ENCODE measurements around the gene ASGR1. TPM values are rescaled to one million over a fixed set of nuclear protein-coding genes. Genes with fewer than 3 reads are reported as not detected.

Gene ASGR1
- total RNA-seq, 1 donor from 2014 or later = 2.5 TPM

DNA sequence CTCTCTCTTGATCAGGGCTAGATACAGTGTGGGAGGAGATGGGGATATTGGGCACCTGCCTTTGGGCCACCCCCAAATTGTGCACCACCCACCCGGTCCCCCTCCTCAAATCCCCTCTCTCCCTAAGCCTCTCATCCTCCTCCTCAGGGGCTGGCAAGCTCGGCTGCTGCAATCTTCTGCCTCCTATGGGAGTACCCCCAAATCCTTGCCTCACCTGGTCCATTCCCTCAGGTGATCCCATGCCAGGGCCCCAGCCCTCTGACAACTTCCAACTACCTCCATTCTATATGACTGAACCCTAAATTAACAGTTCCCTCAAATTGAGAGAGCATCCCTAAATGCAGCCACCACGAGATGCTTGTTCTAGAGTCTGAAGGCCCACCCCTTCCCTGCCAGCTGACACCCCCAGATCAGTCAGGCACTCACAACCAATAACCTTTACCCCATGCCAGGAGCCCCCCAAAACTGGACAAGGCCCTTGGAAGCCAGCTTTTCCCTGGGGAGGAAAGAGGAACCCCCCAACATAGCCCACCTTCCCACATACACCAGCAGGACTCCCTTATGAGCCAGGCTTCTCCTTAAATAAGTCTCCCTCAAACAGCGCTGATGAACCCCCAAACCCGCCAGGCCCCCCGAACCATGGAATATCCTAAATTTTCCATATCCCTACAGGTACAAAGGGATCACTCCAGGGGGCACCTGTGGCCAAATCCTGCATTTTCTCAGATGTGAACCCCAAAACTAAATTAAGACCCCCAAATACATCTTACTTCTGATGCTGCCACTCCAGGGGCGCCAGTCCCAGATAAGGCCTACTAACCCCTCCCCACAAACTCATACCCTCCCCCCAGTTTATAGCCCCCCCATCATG lies 37.3 kb upstream of the ASGR1 start:
- intact Hi-C loops (cut with micrococcal nuclease) = no loop called here

DNA sequence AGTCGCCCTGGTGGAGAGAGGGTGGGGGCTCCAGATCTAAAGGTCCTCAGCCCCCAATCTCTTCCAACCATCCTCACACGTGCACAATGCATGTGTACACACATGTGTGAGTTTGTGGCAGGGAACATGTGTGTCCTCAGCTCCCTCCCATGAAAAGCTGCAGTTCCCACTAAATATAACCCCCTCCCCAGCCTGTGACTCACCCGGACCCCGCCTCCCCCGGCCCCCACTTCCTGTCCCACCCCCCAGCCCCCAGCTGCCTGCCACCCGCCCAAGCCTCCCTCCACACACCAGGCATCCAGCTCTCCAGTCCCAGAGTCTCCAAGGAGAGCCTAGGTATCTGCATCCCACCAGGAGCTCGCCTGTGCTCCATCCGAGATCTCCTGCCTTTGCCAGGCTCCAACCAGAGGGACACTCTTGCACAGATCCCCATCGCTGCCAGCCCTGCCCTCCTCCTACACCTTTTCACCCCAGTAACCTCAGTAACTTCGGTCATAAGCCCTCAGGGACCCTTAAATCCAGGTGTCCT lies 36.5 kb upstream of the ASGR1 start:
- intact Hi-C loops (cut with micrococcal nuclease) = no loop called here

DNA sequence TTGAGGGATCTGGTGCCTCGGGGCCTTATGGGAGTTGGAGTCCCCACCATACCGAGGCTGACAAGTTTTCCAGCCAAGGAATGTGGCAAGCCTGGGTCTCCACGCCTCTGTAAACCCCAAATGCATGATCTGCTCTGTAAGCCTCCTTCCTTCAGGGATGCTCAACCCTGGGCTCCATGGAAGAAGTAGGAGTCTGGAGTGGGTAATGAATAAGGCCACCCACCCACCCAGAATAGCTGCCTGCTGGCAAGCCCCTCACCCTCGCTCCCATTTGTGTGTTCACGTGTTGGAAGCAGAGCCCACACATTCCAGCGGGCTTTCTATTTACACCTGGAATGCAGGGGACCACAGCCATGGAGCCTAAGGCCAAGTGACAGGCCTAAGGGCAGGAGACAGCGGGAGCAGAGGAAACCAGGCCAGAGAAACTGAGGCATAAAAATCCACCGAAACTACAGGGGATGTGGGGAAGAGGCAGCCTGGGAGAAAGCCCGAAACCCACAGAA lies 36.0 kb upstream of the ASGR1 start:
- intact Hi-C loops (cut with micrococcal nuclease) = no loop called here

DNA sequence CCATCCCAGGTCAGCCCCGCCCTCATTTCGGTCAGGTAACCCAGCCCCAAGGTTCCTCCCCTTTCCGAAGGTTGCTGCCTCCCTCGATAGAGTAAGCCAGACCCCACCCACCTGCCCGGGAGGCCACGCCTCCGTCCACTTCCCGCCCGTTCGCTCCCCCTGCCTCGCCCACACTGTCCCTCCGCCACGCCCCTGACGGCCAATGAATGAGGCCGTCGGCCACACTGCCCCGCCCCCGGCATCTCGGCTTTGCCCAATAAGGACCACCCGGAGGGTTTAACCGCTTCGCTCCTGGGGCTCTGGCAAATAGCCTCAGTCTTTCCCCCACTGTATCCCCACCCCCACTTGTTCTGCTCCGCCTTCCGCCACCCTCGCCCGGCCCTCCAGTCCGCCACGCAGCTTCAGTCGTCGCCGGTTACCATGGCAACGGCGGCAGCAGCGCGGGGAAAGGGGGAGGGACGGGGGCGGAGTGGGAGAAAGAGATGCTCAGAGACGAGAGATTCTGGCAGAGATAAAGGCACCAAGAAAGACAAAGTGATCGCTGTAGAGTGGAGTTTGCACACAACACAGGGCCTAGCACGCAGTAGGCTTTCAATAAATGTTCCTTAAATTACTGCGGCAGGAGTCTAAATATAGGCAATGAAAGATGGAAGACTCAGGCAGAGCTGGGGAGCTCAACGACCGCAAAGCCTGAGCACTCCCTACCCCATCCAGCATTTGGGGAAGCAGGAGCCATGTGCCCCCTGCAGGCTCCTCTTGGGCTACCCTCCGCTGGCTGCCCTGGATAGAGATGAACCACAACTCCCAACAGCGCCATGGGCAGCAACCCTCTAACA lies 35.3 kb upstream of the ASGR1 start:
- intact Hi-C loops (cut with micrococcal nuclease) = loop anchor here (1.0 kb wide), 10 partner anchors 9 to 221 kb away; partner anchors contain the start of genes DVL2, EIF5A, ELP5 and NEURL4

DNA sequence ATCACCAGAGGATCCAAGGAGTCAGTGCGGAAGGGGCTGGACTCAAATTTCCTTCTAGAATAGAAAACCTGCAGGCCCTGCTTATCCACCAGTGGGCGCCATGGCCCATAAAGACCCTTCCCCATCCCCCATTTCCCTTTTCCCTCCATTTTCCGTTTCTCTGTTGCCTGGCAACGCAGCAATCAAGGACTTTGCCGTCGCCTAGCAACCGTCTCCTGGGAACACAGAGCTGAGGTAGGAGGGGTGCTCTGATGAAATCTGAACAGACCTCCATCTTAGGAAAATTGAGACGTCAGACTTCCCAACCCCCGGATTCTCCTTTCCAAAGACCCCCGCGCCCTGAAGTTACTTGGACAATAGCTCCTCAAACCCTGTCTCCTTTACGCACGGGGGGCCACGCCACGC lies 34.7 kb upstream of the ASGR1 start:
- intact Hi-C loops (cut with micrococcal nuclease) = loop anchor here (1.0 kb wide), 10 partner anchors 9 to 221 kb away; partner anchors contain the start of genes DVL2, EIF5A, ELP5 and NEURL4

DNA sequence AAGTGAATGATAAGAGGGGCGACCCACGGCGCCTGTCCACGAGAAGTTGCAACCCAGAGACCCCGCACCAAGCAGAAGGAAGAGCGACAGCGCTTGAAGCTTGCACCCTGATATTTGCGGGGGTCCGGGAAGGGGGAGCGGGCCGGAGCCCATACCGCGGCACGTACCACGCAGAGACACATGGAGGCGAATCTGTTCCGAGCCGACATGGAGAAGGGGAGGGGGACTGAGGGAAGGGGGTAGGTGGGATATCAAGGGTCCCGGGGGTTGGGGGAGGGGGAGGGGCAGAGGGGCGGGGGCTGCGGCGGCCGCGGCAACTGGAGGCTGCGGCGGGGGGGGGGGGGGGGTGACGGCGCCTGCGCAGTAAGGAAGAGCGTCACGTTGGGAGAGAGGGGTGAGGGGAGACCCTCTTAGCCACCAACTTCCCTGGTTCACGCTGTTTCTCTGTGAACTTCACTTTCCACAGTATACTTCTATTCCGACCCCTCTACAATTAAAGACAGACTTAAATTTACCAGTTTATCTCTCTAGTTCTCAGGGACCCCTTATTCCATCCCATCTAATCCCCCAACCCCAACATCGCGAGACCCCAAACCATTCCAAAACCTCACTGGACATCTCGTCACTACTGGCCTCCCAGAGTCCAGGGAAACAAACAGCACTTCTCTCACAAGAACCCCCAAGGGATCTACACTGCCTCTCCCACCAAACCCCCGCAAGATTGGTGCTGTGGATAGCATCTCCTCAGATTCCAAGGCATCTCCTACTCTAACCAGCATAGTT lies 32.5 kb upstream of the ASGR1 start:
- intact Hi-C loops (cut with micrococcal nuclease) = no loop called here

DNA sequence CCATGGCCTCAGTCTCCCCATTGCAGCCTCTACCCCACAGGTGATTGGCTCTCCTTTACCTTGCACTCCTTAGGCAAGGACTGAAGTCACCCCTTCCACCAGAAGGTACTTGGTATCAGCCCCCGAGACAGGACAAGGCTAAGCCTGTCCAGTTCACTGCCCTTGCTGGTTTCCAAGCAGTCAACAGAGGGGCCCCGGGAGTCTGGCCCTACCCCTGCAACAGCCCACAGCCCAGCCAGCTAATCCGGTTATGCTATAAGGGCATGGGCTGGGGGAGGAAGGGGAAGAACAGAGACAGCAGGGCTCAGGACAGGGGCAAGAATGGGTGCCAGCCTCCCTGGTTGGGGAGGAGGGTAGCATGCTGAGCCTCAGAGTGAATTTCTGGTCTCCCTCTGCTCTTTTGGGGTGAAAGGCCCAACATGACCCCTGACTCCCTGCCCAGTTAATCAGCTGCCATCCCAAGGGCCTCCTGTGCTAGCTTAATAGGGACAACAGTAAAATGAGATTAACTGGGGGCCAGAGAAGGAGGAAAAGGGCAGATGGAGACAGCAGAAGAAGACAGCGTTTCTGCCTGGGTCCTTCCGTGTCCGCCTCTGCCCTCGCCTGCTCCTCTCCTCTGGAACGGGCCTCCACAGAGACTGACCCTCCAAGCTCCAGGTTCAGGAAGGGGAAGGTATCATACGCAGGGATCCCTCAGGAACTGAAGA lies 29.7 kb upstream of the ASGR1 start:
- intact Hi-C loops (cut with micrococcal nuclease) = loop anchor here (5.0 kb wide), 1 partner anchor 633 kb away; no protein-coding TSS in a partner anchor

DNA sequence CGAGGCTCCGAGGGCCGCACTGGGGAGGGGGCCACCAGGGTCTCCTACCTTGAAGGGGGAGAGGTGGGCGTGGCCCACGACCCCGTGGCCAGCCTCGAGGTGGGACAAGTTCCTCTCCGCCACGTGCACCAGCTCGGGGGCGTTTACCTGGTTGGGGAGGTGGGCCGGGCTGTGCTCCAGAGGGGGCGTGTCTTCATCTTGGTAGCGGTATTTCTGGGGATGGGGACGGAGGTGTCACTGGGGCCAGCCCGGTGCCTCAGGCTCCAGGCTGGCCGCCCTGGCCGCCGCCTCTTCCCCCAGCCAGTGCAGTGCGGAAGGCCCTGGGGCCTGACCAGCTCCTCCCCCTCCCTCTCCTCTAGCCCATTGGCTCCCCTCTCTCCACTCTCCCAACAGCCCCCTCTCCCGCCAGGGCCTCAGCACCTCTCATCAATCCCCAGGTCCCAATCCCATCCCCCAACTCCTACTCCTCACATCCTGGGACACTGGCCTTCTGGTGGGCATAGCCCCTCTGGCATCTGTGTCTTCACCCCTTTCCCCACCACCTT lies 28.9 kb upstream of the ASGR1 start:
- intact Hi-C loops (cut with micrococcal nuclease) = loop anchor here (5.0 kb wide), 1 partner anchor 634 kb away; no protein-coding TSS in a partner anchor

DNA sequence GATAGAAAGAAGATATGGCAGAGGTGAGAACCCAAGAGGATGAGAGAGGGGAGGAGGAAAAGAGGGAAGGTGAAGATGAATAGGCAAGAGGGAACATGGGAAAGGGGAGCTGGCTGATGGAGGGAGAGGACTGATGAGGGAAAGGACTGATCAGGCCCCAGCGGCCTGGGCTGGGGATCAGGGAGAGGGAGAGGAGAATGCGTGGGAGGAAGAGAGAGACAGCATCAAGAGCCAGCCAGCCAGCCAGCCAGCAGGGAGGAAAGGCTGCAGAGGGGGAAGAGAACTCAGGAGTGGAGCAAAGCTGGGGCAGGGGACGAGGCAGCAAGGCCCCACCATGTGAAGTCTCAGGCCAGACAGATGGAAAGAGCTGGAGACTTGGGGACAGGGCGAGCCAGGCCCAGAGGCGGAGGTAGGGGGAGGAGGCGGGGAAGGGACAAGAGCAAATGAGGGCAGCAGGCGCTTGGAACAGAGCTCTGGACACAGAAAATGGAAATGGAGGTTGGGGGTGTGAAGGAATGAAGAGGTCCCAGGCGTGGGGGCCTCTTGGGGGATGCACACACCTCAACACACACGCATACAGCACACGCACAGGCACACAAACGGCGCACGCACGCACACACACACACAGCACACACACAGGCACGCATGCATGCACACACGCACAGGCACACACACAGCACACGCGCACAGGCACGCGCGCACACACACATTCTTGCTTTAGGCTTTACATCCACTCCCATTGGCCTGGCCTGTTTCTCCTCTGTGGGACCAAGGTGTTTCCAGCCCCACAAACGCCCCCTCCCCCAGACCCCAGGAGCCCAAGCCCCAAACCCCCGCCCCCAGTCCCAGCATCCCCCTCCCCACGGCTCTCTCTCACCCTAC lies 28.2 kb upstream of the ASGR1 start:
- intact Hi-C loops (cut with micrococcal nuclease) = loop anchor here (5.0 kb wide), 1 partner anchor 635 kb away; no protein-coding TSS in a partner anchor

DNA sequence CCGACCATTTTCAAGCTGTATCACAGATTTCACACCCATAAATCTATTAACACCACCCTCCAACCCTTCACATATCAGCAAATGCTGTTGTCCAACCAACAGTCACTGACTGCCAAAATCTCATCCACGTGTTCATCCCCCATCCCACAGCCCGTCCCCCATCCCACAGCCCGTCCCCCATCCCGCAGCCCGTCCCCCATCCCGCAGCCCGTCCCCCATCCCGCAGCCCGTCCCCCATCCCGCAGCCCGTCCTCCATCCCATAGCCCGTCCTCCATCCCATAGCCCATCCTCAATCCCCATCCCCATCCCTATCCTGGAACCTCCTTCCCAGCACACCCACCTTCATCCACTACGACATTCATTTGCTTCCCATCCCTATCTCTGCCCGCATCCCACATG lies 26.4 kb upstream of the ASGR1 start:
- intact Hi-C loops (cut with micrococcal nuclease) = loop anchor here (1.0 to 5.0 kb wide), 9 partner anchors 9 to 637 kb away; partner anchors contain the start of genes ACADVL, DLG4, ELP5 and PHF23

DNA sequence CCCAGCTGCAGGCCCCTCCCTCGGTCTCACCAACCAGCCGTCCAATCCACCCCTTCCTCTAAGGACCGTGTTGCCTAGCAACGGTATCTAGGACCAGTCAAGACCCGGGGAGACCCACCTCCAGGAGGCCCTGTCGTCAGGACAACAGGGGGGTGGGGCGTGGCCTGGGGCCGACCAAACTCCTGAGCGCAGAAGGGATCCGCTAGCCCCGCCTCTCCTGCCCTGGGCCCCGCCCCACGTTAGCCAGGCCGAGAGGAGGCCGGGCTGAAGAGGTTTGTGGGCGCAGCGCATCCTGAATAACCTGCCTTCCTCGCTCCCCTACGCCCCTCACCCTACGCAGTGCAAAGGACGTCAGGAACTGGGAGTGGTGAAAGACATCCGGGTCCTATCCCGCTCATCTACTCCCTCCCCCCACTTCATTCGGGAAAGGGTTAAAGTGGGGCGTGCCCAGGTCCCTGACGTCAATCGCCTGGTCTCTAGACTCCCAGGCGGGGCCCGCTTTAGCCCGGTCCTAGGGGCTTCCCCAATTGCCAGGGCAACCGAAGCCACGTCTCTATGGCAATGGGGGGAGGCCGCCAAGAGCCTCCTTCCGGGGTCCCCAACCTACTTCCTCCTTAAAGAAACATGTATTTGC lies 25.8 kb upstream of the ASGR1 start:
- intact Hi-C loops (cut with micrococcal nuclease) = loop anchor here (1.0 to 5.0 kb wide), 9 partner anchors 9 to 637 kb away; partner anchors contain the start of genes ACADVL, DLG4, ELP5 and PHF23

DNA sequence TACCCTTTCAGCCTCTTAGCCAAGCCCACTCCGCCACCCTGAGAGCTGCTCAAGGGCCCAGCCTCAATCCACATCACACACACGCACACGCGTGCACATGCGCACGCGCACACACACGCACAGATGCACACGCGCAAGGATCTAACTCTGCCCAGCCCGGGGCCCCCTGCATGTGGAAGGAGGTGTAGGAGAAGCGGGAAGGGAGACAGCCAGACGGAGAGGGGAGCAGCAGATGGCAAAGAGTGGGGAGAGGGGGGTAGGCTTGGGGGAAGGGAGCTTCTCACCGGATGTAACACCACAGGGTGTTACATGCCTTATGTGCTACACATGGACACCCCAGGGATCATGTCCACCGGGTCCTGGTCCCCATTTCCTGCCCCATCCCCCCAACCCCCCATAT lies 25.2 kb upstream of the ASGR1 start:
- intact Hi-C loops (cut with micrococcal nuclease) = loop anchor here (2.0 kb wide), 3 partner anchors 14 to 170 kb away; partner anchors contain the start of genes ACADVL and DLG4

DNA sequence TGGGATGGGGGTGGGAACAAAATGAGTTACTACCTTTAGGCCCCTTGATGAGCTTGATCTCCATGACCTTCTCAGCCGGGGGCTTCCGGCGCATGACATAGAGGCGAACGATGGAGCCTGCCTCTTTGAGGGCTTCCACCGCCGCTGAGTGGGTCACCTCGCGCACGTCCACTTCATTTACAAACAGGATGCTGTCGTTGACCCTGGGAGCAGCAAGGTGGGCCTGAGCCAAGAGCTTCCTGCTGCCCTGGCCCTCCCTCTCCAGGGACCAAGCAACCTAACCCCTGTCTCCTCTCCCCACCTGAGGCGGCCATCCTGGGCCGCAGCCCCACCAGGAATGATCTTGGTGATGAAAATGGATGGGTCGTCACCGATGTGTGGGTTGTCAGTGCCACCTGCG lies 24.2 kb upstream of the ASGR1 start:
- intact Hi-C loops (cut with micrococcal nuclease) = no loop called here

DNA sequence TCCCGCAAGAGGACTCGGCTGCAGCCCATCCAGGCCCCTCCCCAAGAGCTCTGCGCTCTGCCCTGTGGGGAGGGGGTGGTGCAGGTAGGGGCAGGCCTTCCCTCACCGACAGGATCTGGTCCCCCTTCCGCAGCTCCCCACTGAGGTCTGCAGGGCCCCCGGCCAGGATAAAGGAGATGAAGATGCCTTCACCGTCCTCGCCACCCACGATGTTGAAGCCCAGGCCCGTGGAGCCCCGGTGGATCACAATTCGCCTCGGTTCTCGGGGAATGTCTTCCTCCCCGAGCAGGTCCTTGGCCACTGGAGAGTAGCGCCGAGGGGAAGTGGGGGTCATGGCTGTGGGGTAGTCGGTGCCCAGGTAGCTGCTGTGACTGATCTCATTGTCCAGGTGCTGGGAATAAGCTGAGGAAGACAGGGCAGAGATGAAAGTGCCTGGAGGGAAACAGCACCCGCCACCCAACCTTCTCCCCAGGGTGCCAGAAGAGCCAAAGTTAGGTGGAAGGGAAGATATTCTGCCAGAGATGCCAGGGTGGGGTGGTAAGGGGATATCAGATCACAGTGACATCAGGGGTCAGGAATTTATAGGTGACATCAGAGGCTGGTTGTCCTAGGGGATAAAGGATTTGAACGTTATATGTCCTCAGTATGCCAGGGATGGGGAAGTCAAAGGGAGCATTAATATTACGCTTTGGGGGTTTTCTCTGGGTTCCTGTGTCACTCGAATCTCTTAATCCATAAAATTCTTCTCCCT lies 17.7 kb upstream of the ASGR1 start:
- intact Hi-C loops (cut with micrococcal nuclease) = no loop called here

DNA sequence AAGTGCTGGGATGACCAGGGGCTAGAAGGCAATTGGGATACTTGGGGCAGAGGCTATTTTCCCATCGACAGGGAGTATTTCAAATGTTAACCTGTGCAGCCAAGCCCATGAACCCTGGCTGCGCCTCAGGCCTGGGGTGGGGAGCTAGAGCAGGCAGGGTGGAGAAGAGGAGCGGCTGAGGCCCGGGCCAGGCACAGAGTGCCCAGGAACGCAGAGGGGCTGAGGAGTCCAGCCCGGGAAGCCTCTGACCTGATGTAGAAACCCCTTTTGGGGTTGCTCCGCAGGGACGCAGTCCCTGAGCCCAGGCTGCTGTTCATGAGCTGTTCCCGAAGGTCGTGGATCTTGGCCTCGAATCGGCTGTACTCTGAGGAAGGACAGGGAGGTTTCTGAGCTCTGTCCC lies 16.8 kb upstream of the ASGR1 start:
- intact Hi-C loops (cut with micrococcal nuclease) = no loop called here

DNA sequence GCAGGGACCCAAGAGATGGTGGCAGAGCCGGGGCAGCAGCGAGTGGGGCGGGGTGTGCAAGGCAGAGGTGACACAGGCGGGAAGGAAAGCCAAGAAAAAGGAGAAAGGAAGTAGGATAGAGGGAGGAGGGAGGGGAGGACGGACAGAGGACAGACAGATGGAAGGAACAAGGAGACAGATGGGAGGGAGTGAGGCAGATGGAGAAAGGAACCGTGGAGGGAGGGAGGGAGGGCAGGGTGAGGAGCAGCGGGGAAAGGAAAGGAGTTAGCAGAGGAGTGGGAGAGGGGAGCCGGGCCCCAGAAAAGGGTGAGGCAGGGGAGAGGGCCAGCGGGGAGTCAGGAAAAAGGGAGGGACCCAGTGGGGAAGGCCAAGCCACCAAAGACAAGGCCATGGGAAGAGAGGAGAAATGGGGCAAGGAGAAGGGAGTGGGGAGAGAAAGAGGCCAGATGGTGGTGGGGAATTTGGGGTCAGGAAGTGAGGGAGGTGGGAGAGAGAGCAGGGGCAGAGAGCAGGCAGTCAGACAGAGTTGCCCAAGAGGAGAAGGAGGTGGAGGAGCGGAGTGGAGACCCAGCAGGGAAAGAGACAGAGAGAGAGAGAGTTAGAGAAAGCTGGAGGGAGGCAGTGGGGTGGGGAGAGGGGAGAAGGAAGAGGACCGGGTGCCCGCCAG lies 13.2 kb upstream of the ASGR1 start:
- intact Hi-C loops (cut with micrococcal nuclease) = no loop called here

Data from T-helper 1 cell treated with Interleukin-12 subunit alpha and Interleukin-12 subunit beta and Interleukin-4 antibody, amounts not matched to agents 30 ng/mL and 1 ng/mL, for 36 hours (primary cell).